H1 (cell line): ENCODE results near the gene METTL21A.

Experiments
- BCL11A ChIP-seq, 2 experiments: IDR thresholded peaks; one replicate each; pipeline ENCODE4 v1.6.1; 2011; ENCODE audit warnings: low read depth in 2 of 2, low read length in 2 of 2, mild to moderate bottlenecking in 2 of 2
- CHD2 ChIP-seq: IDR thresholded peaks from 2 replicates; pipeline ENCODE4 v1.6.1; 2012; ENCODE audit warnings: low read length, improper control_type of control experiment
- EP300 ChIP-seq, 2 experiments: IDR thresholded peaks; 1 replicate in 1 of 2; 2 replicates in 1 of 2; pipeline ENCODE4 v1.6.1; 2011 to 2012; ENCODE audit warnings: low read depth in 2 of 2, low read length in 2 of 2, mild to moderate bottlenecking in 2 of 2, borderline replicate concordance in 1 of 2, inconsistent platforms in 1 of 2, moderate library complexity in 1 of 2
- EZH2 ChIP-seq: fragments of 200-600 bp; sonication (generic); IDR thresholded peaks from 2 replicates; pipeline ENCODE4 v1.7.1; 2012; ENCODE audit warnings: low read depth, mild to moderate bottlenecking, moderate library complexity, low read length, inconsistent platforms; ENCODE audit not compliant: severe bottlenecking
- GABPA ChIP-seq: IDR thresholded peaks from 2 replicates; pipeline ENCODE4 v1.6.1; 2011; ENCODE audit warnings: mild to moderate bottlenecking, low read length, moderate library complexity, borderline replicate concordance; ENCODE audit not compliant: insufficient read depth
- JUN ChIP-seq: IDR thresholded peaks from 2 replicates; pipeline ENCODE4 v1.6.1; 2011; ENCODE audit warnings: low read depth, mild to moderate bottlenecking, improper control_type of control experiment, low read length
- POLR2A ChIP-seq, 2 experiments: IDR thresholded peaks; 1 replicate in 1 of 2; 2 replicates in 1 of 2; pipeline ENCODE4 v1.6.1; 2011; ENCODE audit warnings: low read depth in 2 of 2, low read length in 2 of 2, mild to moderate bottlenecking in 2 of 2; ENCODE audit errors: control extremely low read depth in 1 of 2
- POLR2AphosphoS5 ChIP-seq: IDR thresholded peaks from 2 replicates; pipeline ENCODE4 v1.6.1; 2011; ENCODE audit warnings: low read depth, low read length
- SP4 ChIP-seq: IDR thresholded peaks from 2 replicates; pipeline ENCODE4 v1.6.1; 2012; ENCODE audit warnings: low read length, inconsistent platforms
- ZNF274 ChIP-seq: IDR thresholded peaks from 2 replicates; pipeline ENCODE4 v1.7.0; 2012; ENCODE audit warnings: low read length, borderline replicate concordance; ENCODE audit errors: extremely low read depth
- TF ChIP-seq, protein P1 (sequence below): IDR thresholded peaks from 2 replicates; pipeline ENCODE4 v1.6.1; 2012; ENCODE audit warnings: low read length, inconsistent platforms
- TF ChIP-seq, protein P2 (sequence below), 3 experiments: IDR thresholded peaks; 1 replicate in 2 of 3; 2 replicates in 1 of 3; pipeline versions ENCODE4 v1.5.1 to v1.6.1; 2011; ENCODE audit warnings: low read length in 3 of 3, mild to moderate bottlenecking in 3 of 3, inconsistent platforms in 2 of 3, low read depth in 1 of 3, moderate library complexity in 1 of 3; ENCODE audit not compliant: insufficient read depth in 1 of 3; ENCODE audit errors: control extremely low read depth in 1 of 3
- TF ChIP-seq, protein P3 (sequence below): IDR thresholded peaks from 2 replicates; pipeline ENCODE4 v1.6.1; 2012; ENCODE audit warnings: inconsistent platforms

DNA sequence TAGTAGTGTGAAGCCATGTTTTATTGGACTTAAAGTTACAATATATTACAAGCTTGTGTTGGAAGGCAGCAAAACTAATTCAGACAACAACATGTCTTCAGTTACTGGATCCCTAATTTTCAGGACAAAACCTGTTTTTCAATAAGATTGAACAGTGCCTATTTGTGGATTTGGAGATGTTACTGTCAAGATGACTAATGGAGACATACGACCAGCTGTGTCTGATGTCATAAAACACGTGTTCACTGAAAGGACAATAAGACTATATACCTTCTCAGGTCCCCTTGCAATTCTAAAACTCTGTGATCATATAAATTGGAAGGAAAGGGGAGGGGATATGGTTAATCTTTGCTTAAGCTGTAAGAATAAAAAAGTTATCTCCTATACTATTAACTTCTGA, 21.7 kb downstream of the METTL21A start:
- TF ChIP-seq CHD2 (no peak), BCL11A (IDR thresholded peaks at IDR 0.05; ENCODE audit: low read depth in 2 of 2, low read length in 2 of 2) (no peak), JUN (no peak), POLR2A (IDR thresholded peaks at IDR 0.05; ENCODE audit: control extremely low read depth in 1 of 2, low read depth in 2 of 2, low read length in 2 of 2) (no peak; a peak in 1 of 3 replicates), EZH2 (no peak), GABPA (no peak), SP4 (no peak), POLR2AphosphoS5 (no peak), EP300 (IDR thresholded peaks at IDR 0.05; ENCODE audit: borderline replicate concordance in 1 of 2, low read depth in 2 of 2, low read length in 2 of 2) (no peak), ZNF274 (no peak)
- TF ChIP-seq, protein P1, sequence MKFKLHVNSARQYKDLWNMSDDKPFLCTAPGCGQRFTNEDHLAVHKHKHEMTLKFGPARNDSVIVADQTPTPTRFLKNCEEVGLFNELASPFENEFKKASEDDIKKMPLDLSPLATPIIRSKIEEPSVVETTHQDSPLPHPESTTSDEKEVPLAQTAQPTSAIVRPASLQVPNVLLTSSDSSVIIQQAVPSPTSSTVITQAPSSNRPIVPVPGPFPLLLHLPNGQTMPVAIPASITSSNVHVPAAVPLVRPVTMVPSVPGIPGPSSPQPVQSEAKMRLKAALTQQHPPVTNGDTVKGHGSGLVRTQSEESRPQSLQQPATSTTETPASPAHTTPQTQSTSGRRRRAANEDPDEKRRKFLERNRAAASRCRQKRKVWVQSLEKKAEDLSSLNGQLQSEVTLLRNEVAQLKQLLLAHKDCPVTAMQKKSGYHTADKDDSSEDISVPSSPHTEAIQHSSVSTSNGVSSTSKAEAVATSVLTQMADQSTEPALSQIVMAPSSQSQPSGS, result no peak
- TF ChIP-seq, protein P2, sequence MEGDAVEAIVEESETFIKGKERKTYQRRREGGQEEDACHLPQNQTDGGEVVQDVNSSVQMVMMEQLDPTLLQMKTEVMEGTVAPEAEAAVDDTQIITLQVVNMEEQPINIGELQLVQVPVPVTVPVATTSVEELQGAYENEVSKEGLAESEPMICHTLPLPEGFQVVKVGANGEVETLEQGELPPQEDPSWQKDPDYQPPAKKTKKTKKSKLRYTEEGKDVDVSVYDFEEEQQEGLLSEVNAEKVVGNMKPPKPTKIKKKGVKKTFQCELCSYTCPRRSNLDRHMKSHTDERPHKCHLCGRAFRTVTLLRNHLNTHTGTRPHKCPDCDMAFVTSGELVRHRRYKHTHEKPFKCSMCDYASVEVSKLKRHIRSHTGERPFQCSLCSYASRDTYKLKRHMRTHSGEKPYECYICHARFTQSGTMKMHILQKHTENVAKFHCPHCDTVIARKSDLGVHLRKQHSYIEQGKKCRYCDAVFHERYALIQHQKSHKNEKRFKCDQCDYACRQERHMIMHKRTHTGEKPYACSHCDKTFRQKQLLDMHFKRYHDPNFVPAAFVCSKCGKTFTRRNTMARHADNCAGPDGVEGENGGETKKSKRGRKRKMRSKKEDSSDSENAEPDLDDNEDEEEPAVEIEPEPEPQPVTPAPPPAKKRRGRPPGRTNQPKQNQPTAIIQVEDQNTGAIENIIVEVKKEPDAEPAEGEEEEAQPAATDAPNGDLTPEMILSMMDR (IDR thresholded peaks at IDR 0.05; ENCODE audit: control extremely low read depth in 1 of 3, insufficient read depth in 1 of 3, low read depth in 1 of 3, low read length in 3 of 3), result no peak
- TF ChIP-seq, protein P3, sequence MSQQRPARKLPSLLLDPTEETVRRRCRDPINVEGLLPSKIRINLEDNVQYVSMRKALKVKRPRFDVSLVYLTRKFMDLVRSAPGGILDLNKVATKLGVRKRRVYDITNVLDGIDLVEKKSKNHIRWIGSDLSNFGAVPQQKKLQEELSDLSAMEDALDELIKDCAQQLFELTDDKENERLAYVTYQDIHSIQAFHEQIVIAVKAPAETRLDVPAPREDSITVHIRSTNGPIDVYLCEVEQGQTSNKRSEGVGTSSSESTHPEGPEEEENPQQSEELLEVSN, result no peak
